GM21717 (cell line): ENCODE measurements around the gene CHKB.

Source experiments
- ATAC-seq: cut with Tn5 transposase; IDR thresholded peaks from one replicate; pipeline ENCODE4 v1.9.1; 2021; ENCODE audit warnings: mild to moderate bottlenecking, moderate library complexity; ENCODE audit not compliant: unreplicated experiment

Gene CHKB

GRCh38 chr22:50575426-50575941 lies 7.2 kb downstream of the CHKB start:
- no peak for ATAC-seq

- no peak for ATAC-seq
These were observed 8.3 kb downstream of the CHKB start for GRCh38 chr22:50574383-50574755.

DNA sequence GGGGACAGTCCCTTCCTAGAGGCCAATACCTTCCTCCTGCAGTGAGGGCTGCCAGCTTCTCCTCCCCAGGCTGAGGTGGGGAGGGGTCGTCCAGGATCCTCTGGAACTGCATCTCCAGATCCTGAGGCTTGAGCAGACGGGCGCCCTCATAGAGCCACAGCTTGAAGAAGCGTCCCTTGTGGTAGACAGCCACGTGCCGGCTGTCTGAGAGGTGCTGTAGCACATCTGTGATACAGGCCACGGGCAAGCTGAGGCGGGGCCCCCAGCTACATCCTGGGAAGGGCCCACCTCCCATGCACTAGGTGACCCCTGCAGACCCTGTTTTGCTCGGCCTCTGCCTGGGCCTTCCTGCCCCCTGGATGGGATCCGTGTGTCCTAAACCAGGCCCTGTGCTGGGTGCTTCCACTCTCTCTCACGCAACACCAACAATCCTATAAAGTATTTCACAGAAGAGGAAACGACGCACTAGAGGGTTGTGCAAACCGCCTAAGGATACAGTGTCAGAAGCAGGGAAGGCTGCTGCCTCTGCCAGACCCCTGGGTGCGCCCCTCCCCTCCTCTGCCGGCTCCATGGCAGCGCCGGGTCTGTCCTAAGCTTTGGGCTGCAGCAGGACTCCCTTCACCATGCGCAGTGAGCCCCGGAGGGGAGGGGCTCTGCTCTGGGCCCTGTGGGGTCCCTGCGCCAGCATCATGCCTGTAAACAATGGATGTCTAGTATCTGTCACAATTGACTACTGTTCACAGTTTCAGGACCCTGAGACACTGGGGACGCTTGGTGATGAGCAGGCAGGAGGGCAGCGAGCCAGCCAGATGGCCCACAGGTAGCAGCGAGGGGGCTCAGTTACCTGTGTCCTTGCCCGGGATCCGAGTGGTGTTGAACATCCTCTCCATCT lies 8.9 kb downstream of the CHKB start:
- ATAC-seq, result no peak

DNA sequence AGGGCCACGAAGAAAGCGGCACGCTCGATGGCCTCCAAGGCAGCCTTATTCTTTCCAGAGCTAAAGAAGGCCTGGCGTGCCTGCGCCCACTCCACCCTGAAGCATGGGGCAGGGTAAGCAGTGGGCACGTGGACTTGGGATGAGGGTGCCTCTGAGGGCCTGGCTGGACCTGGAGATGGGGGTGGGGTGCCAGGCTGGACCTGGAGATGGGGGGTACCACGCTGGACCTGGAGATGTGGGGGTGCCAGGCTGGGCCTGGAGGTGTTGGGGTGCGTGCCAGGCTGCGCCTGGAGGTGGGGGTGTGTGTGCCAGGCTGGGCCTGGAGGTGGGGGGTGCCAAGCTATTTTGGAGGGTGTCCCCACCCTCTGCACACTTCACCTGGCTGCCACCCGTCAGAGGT lies 9.7 kb downstream of the CHKB start:
- ATAC-seq, result no peak

GRCh38 chr22:50571264-50572175 lies 11.1 kb downstream of the CHKB start:
- ATAC-seq, result no peak

GRCh38 chr22:50570861-50571260 lies 11.8 kb downstream of the CHKB start:
- ATAC-seq, result no peak

- no peak for ATAC-seq
These were observed 12.6 kb downstream of the CHKB start for GRCh38 chr22:50569896-50570535.

GRCh38 chr22:50569041-50569459 lies 13.6 kb downstream of the CHKB start:
- ATAC-seq, result no peak

- no peak for ATAC-seq
These were observed 14.0 kb downstream of the CHKB start for GRCh38 chr22:50568626-50569025.

- no peak for ATAC-seq
These were observed 14.9 kb downstream of the CHKB start for GRCh38 chr22:50567721-50568252.

DNA sequence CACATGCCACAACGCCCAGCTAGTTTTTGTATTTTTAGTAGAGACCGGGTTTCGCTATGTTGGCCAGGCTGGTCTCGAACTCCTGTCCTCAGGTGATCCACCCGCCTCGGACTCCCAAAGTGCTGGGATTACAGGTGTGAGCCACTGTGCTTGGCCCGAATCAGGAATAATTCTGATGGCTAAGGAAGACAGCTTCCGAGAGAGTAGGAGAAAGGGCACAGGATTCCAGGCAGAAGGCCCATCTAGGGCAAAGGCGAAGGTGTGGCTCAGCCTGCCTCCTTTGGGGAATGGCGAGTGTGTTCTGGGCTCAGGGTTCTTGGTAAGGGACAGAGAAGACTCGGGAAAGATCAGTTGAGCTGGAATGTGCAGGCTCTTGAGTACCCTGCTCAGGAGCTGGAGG lies 18.4 kb downstream of the CHKB start:
- no peak for ATAC-seq

GRCh38 chr22:50563413-50564160 lies 19.1 kb downstream of the CHKB start:
- no peak for ATAC-seq

GRCh38 chr22:50562523-50563412 lies 19.9 kb downstream of the CHKB start, which contains the start of gene SYCE3:
Gene SYCE3, minus strand, starts transcription at chr22:50562919. Its CDS starts 6,514 bp downstream, at chr22:50556405.
- ATAC-seq, result peak; percentile 86

- ATAC-seq, result no peak
These were observed 21.0 kb downstream of the CHKB start for GRCh38 chr22:50561401-50562358.

- no peak for ATAC-seq
These were observed 22.6 kb downstream of the CHKB start for GRCh38 chr22:50560034-50560433.

DNA sequence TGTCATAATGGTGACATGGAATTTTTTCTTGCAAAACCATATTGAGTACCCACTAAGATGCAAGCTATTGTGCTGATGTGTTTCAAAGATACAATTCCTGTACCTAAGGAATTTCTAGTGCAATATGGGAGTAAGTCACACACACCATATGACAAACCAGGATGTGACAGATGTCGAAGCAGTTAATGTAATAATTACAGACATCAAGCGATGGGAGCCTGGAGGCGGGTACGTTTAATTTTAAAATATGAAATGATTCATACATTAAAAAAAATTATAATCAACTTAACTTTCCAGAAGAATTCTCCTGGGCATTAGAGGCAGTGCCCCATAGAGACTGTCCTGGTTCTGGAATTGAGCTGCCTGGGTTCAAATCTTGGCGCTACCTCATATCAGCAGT lies 25.9 kb downstream of the CHKB start:
- ATAC-seq, result no peak

DNA sequence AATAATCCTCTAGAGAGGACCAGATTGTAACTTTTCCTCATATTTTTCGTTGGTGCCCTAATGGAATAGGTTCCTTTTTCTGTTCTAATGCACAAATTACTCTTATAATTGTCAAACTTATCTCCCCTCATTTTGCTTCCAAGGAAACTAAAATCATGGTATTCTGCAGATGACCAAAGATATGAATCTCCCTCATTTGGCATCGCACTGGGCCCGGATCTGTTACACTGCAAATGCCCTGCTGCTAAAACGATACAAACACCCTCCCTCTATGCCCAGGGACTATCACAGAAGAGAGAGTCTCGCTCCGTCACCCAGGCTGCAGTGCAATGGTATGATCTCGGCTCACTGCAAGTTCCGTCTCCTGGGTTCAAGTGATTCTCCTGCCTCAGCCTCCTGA lies 29.3 kb downstream of the CHKB start:
- no peak for ATAC-seq
